ENCODE results near the gene SLC5A7.

Gene SLC5A7

GRCh38 chr2:108013305-108013704 lies 27.0 kb downstream of the SLC5A7 start:
- Histone ChIP-seq H3K36me3 (ENCODE audit: insufficient read depth, low read length) (no peaks in the 10 kb centered on the region), H2AFZ (ENCODE audit: low read length, unreplicated experiment) (no peak overlapping the region), H3K79me2 (ENCODE audit: control insufficient read depth, insufficient read depth, low read length, unreplicated experiment) (no peaks in the 10 kb centered on the region), H3K27ac (ENCODE audit: low read depth, low read length) (no peak overlapping the region), H3K27me3 (ENCODE audit: insufficient read depth, low read length) (no peaks in the 10 kb centered on the region), H3K4me1 (ENCODE audit: control insufficient read depth, insufficient read depth, low read length, unreplicated experiment) (no peaks in the 10 kb centered on the region), H3K4me3 (ENCODE audit: low read depth, low read length) (no peak overlapping the region)

- Histone ChIP-seq H3K4me3 (ENCODE audit: low read depth, low read length) (no peak overlapping the region), H2AFZ (ENCODE audit: low read length, unreplicated experiment) (no peak overlapping the region), H3K27ac (ENCODE audit: low read depth, low read length) (no peak overlapping the region), H3K36me3 (ENCODE audit: insufficient read depth, low read length) (no peaks in the 10 kb centered on the region), H3K4me1 (ENCODE audit: control insufficient read depth, insufficient read depth, low read length, unreplicated experiment) (no peaks in the 10 kb centered on the region), H3K27me3 (ENCODE audit: insufficient read depth, low read length) (no peaks in the 10 kb centered on the region), H3K79me2 (ENCODE audit: control insufficient read depth, insufficient read depth, low read length, unreplicated experiment) (no peaks in the 10 kb centered on the region)
Observed at GRCh38 chr2:108022628-108023027, 36.3 kb downstream of the SLC5A7 start.

GRCh38 chr2:108023776-108024175 lies 37.5 kb downstream of the SLC5A7 start:
- H3K27ac ChIP-seq (ENCODE audit: low read depth, low read length), result no peak overlapping the region
- no peaks in the 10 kb centered on the region for H3K27me3 ChIP-seq (ENCODE audit: insufficient read depth, low read length)
- H3K4me3 ChIP-seq (ENCODE audit: low read depth, low read length), result no peak overlapping the region
- H2AFZ ChIP-seq (ENCODE audit: low read length, unreplicated experiment), result no peak overlapping the region
- no peaks in the 10 kb centered on the region for H3K79me2 ChIP-seq (ENCODE audit: control insufficient read depth, insufficient read depth, low read length, unreplicated experiment)
- no peaks in the 10 kb centered on the region for H3K36me3 ChIP-seq (ENCODE audit: insufficient read depth, low read length)
- H3K4me1 ChIP-seq (ENCODE audit: control insufficient read depth, insufficient read depth, low read length, unreplicated experiment), result no peaks in the 10 kb centered on the region

DNA sequence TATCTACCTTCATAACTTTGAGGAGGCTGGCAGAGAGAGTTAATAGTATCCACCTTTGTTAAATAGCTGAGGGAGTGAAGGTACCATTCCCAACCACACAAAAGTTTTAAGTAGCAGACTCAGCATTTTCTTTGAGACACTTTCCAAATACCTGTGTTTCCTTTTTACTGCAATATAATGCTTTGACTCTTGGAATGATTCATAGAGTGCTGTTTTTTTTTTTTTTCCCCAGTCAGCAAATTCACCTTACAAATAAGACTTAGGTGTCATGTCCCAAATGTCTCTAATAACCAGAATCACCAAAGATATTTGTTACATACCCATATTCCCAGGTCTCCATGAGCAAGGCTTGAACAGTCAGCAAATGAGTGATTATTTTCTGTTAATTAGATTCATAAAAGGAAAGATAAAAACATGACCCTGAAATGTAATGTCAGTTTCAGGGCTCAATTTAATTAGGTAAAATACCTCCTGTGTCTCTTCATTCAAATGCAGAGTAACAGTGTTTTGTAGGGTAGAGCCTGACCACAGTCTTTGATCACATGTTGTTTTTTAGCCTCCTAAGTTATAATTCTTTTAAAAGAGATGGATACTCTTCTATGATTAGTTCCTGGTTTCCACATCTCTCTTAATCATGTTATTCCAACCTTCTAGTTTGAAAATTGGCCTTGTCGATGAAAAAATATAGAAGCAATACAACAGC lies 39.9 kb downstream of the SLC5A7 start:
- Histone ChIP-seq H2AFZ (ENCODE audit: low read length, unreplicated experiment) (no peak overlapping the region), H3K36me3 (ENCODE audit: insufficient read depth, low read length) (no peaks in the 10 kb centered on the region), H3K27ac (ENCODE audit: low read depth, low read length) (no peak overlapping the region), H3K79me2 (ENCODE audit: control insufficient read depth, insufficient read depth, low read length, unreplicated experiment) (no peaks in the 10 kb centered on the region), H3K27me3 (ENCODE audit: insufficient read depth, low read length) (no peaks in the 10 kb centered on the region), H3K4me3 (ENCODE audit: low read depth, low read length) (no peak overlapping the region), H3K4me1 (ENCODE audit: control insufficient read depth, insufficient read depth, low read length, unreplicated experiment) (no peaks in the 10 kb centered on the region)

GRCh38 chr2:108029496-108029895 lies 43.2 kb downstream of the SLC5A7 start:
- H2AFZ ChIP-seq (ENCODE audit: low read length, unreplicated experiment), result no peak overlapping the region
- H3K79me2 ChIP-seq (ENCODE audit: control insufficient read depth, insufficient read depth, low read length, unreplicated experiment), result no peaks in the 10 kb centered on the region
- no peaks in the 10 kb centered on the region for H3K27me3 ChIP-seq (ENCODE audit: insufficient read depth, low read length)
- H3K4me1 ChIP-seq (ENCODE audit: control insufficient read depth, insufficient read depth, low read length, unreplicated experiment), result no peaks in the 10 kb centered on the region
- H3K4me3 ChIP-seq (ENCODE audit: low read depth, low read length), result no peak overlapping the region
- no peak overlapping the region for H3K27ac ChIP-seq (ENCODE audit: low read depth, low read length)
- no peaks in the 10 kb centered on the region for H3K36me3 ChIP-seq (ENCODE audit: insufficient read depth, low read length)

- Histone ChIP-seq H3K27ac (ENCODE audit: low read depth, low read length) (no peak overlapping the region), H3K4me1 (ENCODE audit: control insufficient read depth, insufficient read depth, low read length, unreplicated experiment) (no peaks in the 10 kb centered on the region), H3K36me3 (ENCODE audit: insufficient read depth, low read length) (no peaks in the 10 kb centered on the region), H3K4me3 (ENCODE audit: low read depth, low read length) (no peak overlapping the region), H3K79me2 (ENCODE audit: control insufficient read depth, insufficient read depth, low read length, unreplicated experiment) (no peaks in the 10 kb centered on the region), H3K27me3 (ENCODE audit: insufficient read depth, low read length) (no peaks in the 10 kb centered on the region), H2AFZ (ENCODE audit: low read length, unreplicated experiment) (no peak overlapping the region)
Observed at GRCh38 chr2:108029912-108030311, 43.6 kb downstream of the SLC5A7 start.

GRCh38 chr2:108031471-108031941 lies 45.2 kb downstream of the SLC5A7 start:
- Histone ChIP-seq H3K36me3 (ENCODE audit: insufficient read depth, low read length) (no peaks in the 10 kb centered on the region), H3K79me2 (ENCODE audit: control insufficient read depth, insufficient read depth, low read length, unreplicated experiment) (no peaks in the 10 kb centered on the region), H3K27me3 (ENCODE audit: insufficient read depth, low read length) (no peaks in the 10 kb centered on the region), H3K4me3 (ENCODE audit: low read depth, low read length) (no peak overlapping the region), H3K27ac (ENCODE audit: low read depth, low read length) (no peak overlapping the region), H3K4me1 (ENCODE audit: control insufficient read depth, insufficient read depth, low read length, unreplicated experiment) (no peaks in the 10 kb centered on the region), H2AFZ (ENCODE audit: low read length, unreplicated experiment) (no peak overlapping the region)

DNA sequence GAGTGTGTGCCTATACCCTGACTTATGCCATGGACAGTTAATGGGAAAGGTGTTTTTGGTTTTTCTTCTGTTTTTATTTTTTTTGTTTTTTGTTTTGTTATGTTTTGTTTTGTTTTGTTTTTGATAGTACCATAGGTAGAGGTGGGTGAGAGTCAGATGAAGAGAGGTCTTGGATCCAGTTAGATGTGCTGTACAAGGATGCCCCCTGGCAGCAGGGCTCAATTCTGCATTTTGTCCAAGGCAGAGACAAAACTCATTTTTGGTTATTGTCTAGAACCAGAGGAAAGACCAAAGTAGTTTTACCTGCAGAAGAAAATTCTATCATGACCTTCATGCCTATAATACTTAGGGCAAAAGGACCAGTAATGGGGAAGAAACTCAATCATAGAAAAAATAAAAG lies 48.5 kb downstream of the SLC5A7 start:
- H3K27ac ChIP-seq (ENCODE audit: low read depth, low read length), result no peak overlapping the region
- H3K27me3 ChIP-seq (ENCODE audit: insufficient read depth, low read length), result no peaks in the 10 kb centered on the region
- no peaks in the 10 kb centered on the region for H3K4me1 ChIP-seq (ENCODE audit: control insufficient read depth, insufficient read depth, low read length, unreplicated experiment)
- no peak overlapping the region for H2AFZ ChIP-seq (ENCODE audit: low read length, unreplicated experiment)
- no peak overlapping the region for H3K4me3 ChIP-seq (ENCODE audit: low read depth, low read length)
- H3K79me2 ChIP-seq (ENCODE audit: control insufficient read depth, insufficient read depth, low read length, unreplicated experiment), result no peaks in the 10 kb centered on the region
- no peaks in the 10 kb centered on the region for H3K36me3 ChIP-seq (ENCODE audit: insufficient read depth, low read length)

DNA sequence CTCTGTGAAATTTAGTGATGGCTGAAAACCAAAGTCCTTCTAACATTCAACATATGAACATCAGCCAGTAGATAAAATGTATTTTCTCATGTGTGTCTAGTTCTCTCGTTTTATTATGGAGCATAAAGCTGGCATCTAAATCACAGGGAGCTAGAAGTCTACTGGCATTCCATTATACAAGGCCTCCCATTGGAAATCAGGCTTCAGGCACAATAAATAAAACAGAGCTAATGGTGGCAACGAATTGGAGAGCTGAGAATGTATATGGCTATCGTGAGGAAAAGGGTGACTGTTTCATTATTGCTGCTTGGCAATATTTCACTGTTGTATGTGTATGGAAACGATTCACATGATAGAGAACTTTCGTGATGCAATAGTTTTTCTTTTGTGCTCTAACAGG lies 62.4 kb downstream of the SLC5A7 start:
- no peaks in the 10 kb centered on the region for H3K27me3 ChIP-seq (ENCODE audit: insufficient read depth, low read length)
- H3K4me1 ChIP-seq (ENCODE audit: control insufficient read depth, insufficient read depth, low read length, unreplicated experiment), result no peaks in the 10 kb centered on the region
- no peak overlapping the region for H2AFZ ChIP-seq (ENCODE audit: low read length, unreplicated experiment)
- no peak overlapping the region for H3K4me3 ChIP-seq (ENCODE audit: low read depth, low read length)
- H3K36me3 ChIP-seq (ENCODE audit: insufficient read depth, low read length), result no peaks in the 10 kb centered on the region
- no peak overlapping the region for H3K27ac ChIP-seq (ENCODE audit: low read depth, low read length)
- H3K79me2 ChIP-seq (ENCODE audit: control insufficient read depth, insufficient read depth, low read length, unreplicated experiment), result no peaks in the 10 kb centered on the region

DNA sequence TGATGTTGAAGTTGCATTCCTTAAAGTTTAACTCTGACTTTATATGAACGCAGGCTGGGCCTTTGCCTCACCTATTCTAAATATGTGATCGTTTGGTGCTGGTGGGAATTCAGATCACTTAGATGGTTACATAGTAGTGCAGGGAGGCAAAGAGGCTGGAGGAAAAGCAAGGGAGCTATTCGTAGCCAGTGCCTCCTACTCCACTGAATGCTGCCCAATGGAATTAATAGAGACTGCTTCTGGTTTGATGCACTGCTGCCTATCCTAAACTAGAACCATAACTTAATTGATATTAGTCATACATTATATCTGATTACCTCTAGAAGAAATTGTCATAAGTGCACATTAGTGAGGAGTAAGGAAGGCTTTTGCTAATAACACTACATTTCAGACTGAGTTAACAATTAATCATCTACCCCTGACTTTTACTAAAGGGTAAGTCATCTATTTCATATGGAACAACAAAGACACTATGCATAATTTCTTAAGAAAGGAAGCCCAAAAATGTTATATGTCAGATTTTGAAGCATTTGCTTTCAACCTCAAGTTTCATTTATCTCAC lies 72.3 kb downstream of the SLC5A7 start:
- no peak overlapping the region for H3K27ac ChIP-seq (ENCODE audit: low read depth, low read length)
- no peaks in the 10 kb centered on the region for H3K4me1 ChIP-seq (ENCODE audit: control insufficient read depth, insufficient read depth, low read length, unreplicated experiment)
- H3K79me2 ChIP-seq (ENCODE audit: control insufficient read depth, insufficient read depth, low read length, unreplicated experiment), result no peaks in the 10 kb centered on the region
- H2AFZ ChIP-seq (ENCODE audit: low read length, unreplicated experiment), result no peak overlapping the region
- no peak overlapping the region for H3K4me3 ChIP-seq (ENCODE audit: low read depth, low read length)
- H3K36me3 ChIP-seq (ENCODE audit: insufficient read depth, low read length), result no peaks in the 10 kb centered on the region
- H3K27me3 ChIP-seq (ENCODE audit: insufficient read depth, low read length), result no peaks in the 10 kb centered on the region

DNA sequence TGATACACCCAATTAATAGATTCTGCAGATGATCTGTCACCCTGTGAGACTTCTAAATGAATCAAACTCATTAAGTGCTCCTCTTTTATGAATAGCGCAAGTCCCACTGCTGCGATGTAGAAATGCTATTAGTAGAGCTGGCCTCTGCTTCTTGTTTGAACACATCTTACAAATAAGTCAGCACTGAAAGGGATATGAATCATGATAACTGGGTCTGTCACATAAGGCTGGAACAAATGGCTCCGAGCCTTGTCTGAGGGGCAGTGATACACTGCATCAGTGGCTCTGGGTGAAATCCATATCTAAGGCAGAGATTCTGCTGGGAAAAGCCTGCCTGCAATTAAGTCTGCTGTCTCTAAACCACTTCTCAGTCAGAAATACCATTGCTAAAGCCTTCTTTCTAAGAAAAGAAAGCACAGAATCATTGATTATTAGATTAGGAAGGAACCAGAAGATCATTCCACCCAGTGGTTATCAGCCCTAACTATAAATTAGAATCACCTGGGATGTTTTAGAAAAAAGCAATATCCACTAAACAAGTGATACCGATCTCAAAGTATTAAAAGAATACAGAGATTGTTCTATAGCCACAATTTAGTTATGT lies 75.2 kb downstream of the SLC5A7 start:
- Histone ChIP-seq H3K36me3 (ENCODE audit: insufficient read depth, low read length) (no peaks in the 10 kb centered on the region), H3K79me2 (ENCODE audit: control insufficient read depth, insufficient read depth, low read length, unreplicated experiment) (no peaks in the 10 kb centered on the region), H3K4me1 (ENCODE audit: control insufficient read depth, insufficient read depth, low read length, unreplicated experiment) (no peaks in the 10 kb centered on the region), H3K27me3 (ENCODE audit: insufficient read depth, low read length) (0 out of 2 replicates have a peak, but pooled peaks cover 3% of the 10 kb centered on the region), H3K4me3 (ENCODE audit: low read depth, low read length) (no peak overlapping the region), H2AFZ (ENCODE audit: low read length, unreplicated experiment) (no peak overlapping the region), H3K27ac (ENCODE audit: low read depth, low read length) (no peak overlapping the region)

Measured in ACC112 (cell line).